A549 (cell line): ENCODE measurements around the gene DUSP14. TPM values are rescaled to one million over a fixed set of nuclear protein-coding genes. Genes with fewer than 3 reads are reported as not detected.
A peak's percentile ranks its signal among the peaks of the same experiment; 100 is the strongest.

Experiments
- ATAC-seq, 2 experiments: fragments of 200-7000 bp in 1 of 2; fragments of >200 bp in 1 of 2; cut with Nextera tagmentation in 1 of 2; cut with Tn5 transposase in 1 of 2; 3 replicates each; pipeline versions ENCODE4 v1.8.0 to v1.9.1; 2018 to 2020; ENCODE audit warnings: mild to moderate bottlenecking in 1 of 2, moderate library complexity in 1 of 2
- CTCF ChIA-PET: fragments of 300-600 bp; sonication (Branson Sonifier 250); formaldehyde crosslinking; extraction: SDS; loops from one replicate; lab custom pipeline; 2021; ENCODE audit warnings: antibody characterized with exemption, inconsistent platforms; lab: Yijun Ruan, JAX
- POLR2A ChIA-PET: fragments of 350-600 bp; formaldehyde crosslinking; extraction: SDS; loops from one replicate; lab custom pipeline; 2021; ENCODE audit warnings: antibody characterized with exemption, inconsistent platforms; lab: Yijun Ruan, JAX
- DNase-seq, 2 experiments: peaks; one replicate each; pipeline versions ENCODE4 v3.0.0 to v3.0.0-alpha.2; 2011 to 2016; ENCODE audit warnings: low read depth in 1 of 2, low spot score in 1 of 2
- FAIRE-seq: peaks from 2 replicates; lab custom pipeline; 2011; peaks lifted over from hg19 to GRCh38; lab: Jason Lieb, UNC
- H3K27ac ChIP-seq, 2 experiments: fragments of >200 bp; sonication (Bioruptor Twin); formaldehyde crosslinking; 3 replicates each; pipeline ENCODE4 v1.5.1; 2016 to 2017
- H3K4me1 ChIP-seq: fragments of >200 bp; sonication (Bioruptor Twin); formaldehyde crosslinking; 3 replicates; pipeline ENCODE4 v1.6.1; 2016
- H3K4me2 ChIP-seq: fragments of >200 bp; sonication (Bioruptor Twin); formaldehyde crosslinking; 3 replicates; pipeline ENCODE4 v1.6.1; 2016
- H3K4me3 ChIP-seq: fragments of >200 bp; sonication (Bioruptor Twin); formaldehyde crosslinking; 3 replicates; pipeline ENCODE4 v1.5.1; 2016
- H3K9me3 ChIP-seq: fragments of >200 bp; sonication (Bioruptor Twin); formaldehyde crosslinking; 3 replicates; pipeline ENCODE4 v1.6.1; 2016
- BHLHE40 ChIP-seq: IDR thresholded peaks from 2 replicates; pipeline ENCODE4 v1.6.1; 2012; ENCODE audit warnings: low read depth, low read length, inconsistent platforms
- CBX2 ChIP-seq: fragments of 200-600 bp; sonication (generic); IDR thresholded peaks from 2 replicates; pipeline ENCODE4 v1.6.1; 2016; ENCODE audit warnings: low read depth, mild to moderate bottlenecking, borderline replicate concordance
- CHD4 ChIP-seq: fragments of 200-600 bp; sonication (generic); IDR thresholded peaks from 2 replicates; pipeline ENCODE4 v1.6.1; 2016; ENCODE audit warnings: antibody characterized with exemption, mild to moderate bottlenecking, borderline replicate concordance
- FOSL2 ChIP-seq, 2 experiments: fragments of 450-650 bp in 1 of 2; fragments of >200 bp in 1 of 2; sonication (Bioruptor Twin) in 1 of 2; formaldehyde crosslinking; IDR thresholded peaks; 2 replicates each; pipeline versions ENCODE4 v1.5.0 to v1.6.1; 2016 to 2020; ENCODE audit warnings: mild to moderate bottlenecking in 1 of 2, moderate library complexity in 1 of 2
- FOXS1 ChIP-seq: fragments of 250-450 bp; sonication (Bioruptor Pico); IDR thresholded peaks from 2 replicates; pipeline ENCODE4 v1.5.0; 2020; ENCODE audit warnings: mild to moderate bottlenecking, moderate library complexity
- GATA3 ChIP-seq: IDR thresholded peaks from 2 replicates; pipeline ENCODE4 v1.6.1; 2012; ENCODE audit warnings: borderline replicate concordance
- HDAC2 ChIP-seq: fragments of 200-600 bp; sonication (generic); IDR thresholded peaks from 2 replicates; pipeline ENCODE4 v1.6.1; 2016
- HOXB13 ChIP-seq: fragments of 250-450 bp; sonication (Bioruptor Pico); IDR thresholded peaks from 2 replicates; pipeline ENCODE4 v1.5.0; 2020; ENCODE audit warnings: low read depth, mild to moderate bottlenecking, moderate library complexity
- JUN ChIP-seq, 2 experiments: fragments of >200 bp; sonication (Bioruptor Twin); formaldehyde crosslinking; IDR thresholded peaks; 2 replicates in 1 of 2; 3 replicates in 1 of 2; pipeline ENCODE4 v1.6.1; 2016 to 2017
- JUNB ChIP-seq: fragments of >200 bp; sonication (Bioruptor Twin); formaldehyde crosslinking; IDR thresholded peaks from 2 replicates; pipeline ENCODE4 v1.6.1; 2016
- KDM1A ChIP-seq: fragments of 200-600 bp; sonication (generic); IDR thresholded peaks from 2 replicates; pipeline ENCODE4 v1.6.1; 2016; ENCODE audit warnings: low read depth, mild to moderate bottlenecking
- MAFK ChIP-seq: fragments of 450-650 bp; IDR thresholded peaks from 2 replicates; pipeline ENCODE4 v1.6.1; 2014; ENCODE audit not compliant: partially characterized antibody
- MYC ChIP-seq: IDR thresholded peaks from 2 replicates; pipeline ENCODE4 v1.6.1; 2012; ENCODE audit warnings: mild to moderate bottlenecking, inconsistent platforms, low read length, improper control_type of control experiment, borderline replicate concordance
- NR3C1 ChIP-seq: fragments of >200 bp; sonication (Bioruptor Twin); formaldehyde crosslinking; IDR thresholded peaks from 3 replicates; pipeline ENCODE4 v1.6.1; 2017
- POLR2A ChIP-seq: IDR thresholded peaks from 2 replicates; pipeline ENCODE4 v1.6.1; 2012; ENCODE audit warnings: mild to moderate bottlenecking, low read length
- RNF2 ChIP-seq: fragments of 200-600 bp; sonication (generic); IDR thresholded peaks from 2 replicates; pipeline ENCODE4 v1.6.1; 2016; ENCODE audit warnings: low read depth, mild to moderate bottlenecking, antibody characterized with exemption, moderate library complexity, borderline replicate concordance
- SMC3 ChIP-seq: fragments of >200 bp; sonication (Bioruptor Twin); formaldehyde crosslinking; IDR thresholded peaks from 3 replicates; pipeline ENCODE4 v1.6.1; 2018; ENCODE audit warnings: inconsistent platforms
- SREBF2 ChIP-seq: fragments of 450-650 bp; IDR thresholded peaks from 2 replicates; pipeline ENCODE4 v1.6.1; 2014; ENCODE audit warnings: mild to moderate bottlenecking, moderate library complexity
- ZNF302 ChIP-seq: fragments of 250-450 bp; sonication (Bioruptor Pico); IDR thresholded peaks from 2 replicates; pipeline ENCODE4 v1.9.0; 2021; ENCODE audit warnings: inconsistent platforms, mild to moderate bottlenecking, moderate library complexity
- ZSCAN20 ChIP-seq: fragments of 250-450 bp; sonication (Bioruptor Pico); IDR thresholded peaks from 2 replicates; pipeline ENCODE4 v1.8.0; 2022; ENCODE audit warnings: mild to moderate bottlenecking, moderate library complexity
- WGBS: methylation state at CpG from one replicate; pipeline ENCODE4 v1.1.6; 2017; ENCODE audit errors: missing lambda C conversion rate; 5-methylcytosine and 5-hydroxymethylcytosine counted together
- polyA plus RNA-seq, 4 experiments: library from polyadenylated mRNA; depleted of rRNA in 3 of 4; stranded (reverse); fragments of >200 nt; fragmentation: RNase III in 1 of 4; extraction: RNeasy Plus Mini Kit Qiagen cat#74134 plus additional on column Dnase treatment in 1 of 4; gene quantifications; 2 replicates in 3 of 4; 3 replicates in 1 of 4; pipeline ENCODE4 v1.2.3, GENCODE V29; 2011 to 2017
- TF ChIP-seq, protein P1 (sequence below): fragments of 250-450 bp; sonication (Bioruptor Pico); IDR thresholded peaks from 2 replicates; pipeline ENCODE4 v1.5.0; 2021; ENCODE audit warnings: mild to moderate bottlenecking, moderate library complexity, borderline replicate concordance
- TF ChIP-seq, protein P2 (sequence below): IDR thresholded peaks from 2 replicates; pipeline ENCODE4 v1.6.1; 2012
- TF ChIP-seq, protein P3 (sequence below): fragments of >200 bp; sonication (Bioruptor Twin); formaldehyde crosslinking; IDR thresholded peaks from 3 replicates; pipeline ENCODE4 v1.5.1; 2016
- TF ChIP-seq, protein P4 (sequence below): fragments of 450-650 bp; IDR thresholded peaks from 2 replicates; pipeline ENCODE4 v1.6.1; 2014; ENCODE audit warnings: antibody characterized with exemption

DUSP14 gene
- polyA plus RNA-seq, 2 of the 4 experiments (the other 2 are of a cell fraction) = 32.7 to 35.5 TPM

DNA sequence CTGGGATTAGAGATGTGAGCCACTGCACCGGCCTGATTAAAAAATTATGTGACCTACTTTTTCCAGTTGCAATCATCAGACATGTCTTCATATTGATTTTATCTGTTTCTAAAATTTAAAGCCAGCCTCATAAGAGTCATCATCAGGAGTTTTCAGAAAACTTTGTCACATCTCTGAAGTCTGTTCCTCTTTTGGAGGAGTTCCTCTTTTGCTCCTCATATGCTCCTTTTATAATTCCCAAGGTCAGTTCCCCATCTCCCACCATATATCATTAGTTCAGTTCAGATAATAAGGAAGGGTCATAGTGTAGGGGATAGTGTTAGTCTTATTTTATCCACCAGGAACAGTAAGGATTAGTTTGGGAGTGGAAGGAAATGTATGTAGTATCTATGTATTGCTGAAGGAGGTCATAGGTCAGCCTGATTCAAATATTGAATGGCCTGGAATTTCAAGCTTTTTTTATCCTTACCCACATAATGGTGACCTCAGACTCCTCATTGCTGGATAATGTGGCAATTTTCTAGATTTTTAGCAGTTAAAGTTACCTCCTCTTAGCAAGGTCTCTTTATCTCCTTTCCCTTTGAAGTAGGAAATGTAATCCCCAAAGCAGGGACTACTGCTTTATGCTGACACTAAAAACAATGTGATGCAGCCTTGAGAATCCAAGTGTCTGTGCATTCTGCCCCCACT is 13.8 kb upstream of the DUSP14 start:
- Histone ChIP-seq H3K27ac (peak overlapping the region in 1 of 2 experiments; percentile 29; a peak in 2 of 6 replicates), H3K4me2 (peak overlapping the region; percentile 19; the same call in 1 of the 3 replicates), H3K9me3 (no peaks in the 10 kb centered on the region), H3K4me1 (peaks cover 14% of the 10 kb centered on the region), H3K4me3 (no peak overlapping the region)
- ChIA-PET CTCF (interaction anchor here (1.0 kb wide), 1 partner anchor 95 kb away, joined by 3 read pairs; no protein-coding TSS in a partner anchor), POLR2A (no interaction called here)
- no peak for FAIRE-seq
- 95% methylated on average over 1 of the region's 1 CpG for WGBS
- no peak; a peak in 1 of 6 replicates for ATAC-seq
- TF ChIP-seq MYC = no peak
- TF ChIP-seq RNF2 = no peak
- no peak for TF ChIP-seq KDM1A
- DNase-seq = no peak

DNA sequence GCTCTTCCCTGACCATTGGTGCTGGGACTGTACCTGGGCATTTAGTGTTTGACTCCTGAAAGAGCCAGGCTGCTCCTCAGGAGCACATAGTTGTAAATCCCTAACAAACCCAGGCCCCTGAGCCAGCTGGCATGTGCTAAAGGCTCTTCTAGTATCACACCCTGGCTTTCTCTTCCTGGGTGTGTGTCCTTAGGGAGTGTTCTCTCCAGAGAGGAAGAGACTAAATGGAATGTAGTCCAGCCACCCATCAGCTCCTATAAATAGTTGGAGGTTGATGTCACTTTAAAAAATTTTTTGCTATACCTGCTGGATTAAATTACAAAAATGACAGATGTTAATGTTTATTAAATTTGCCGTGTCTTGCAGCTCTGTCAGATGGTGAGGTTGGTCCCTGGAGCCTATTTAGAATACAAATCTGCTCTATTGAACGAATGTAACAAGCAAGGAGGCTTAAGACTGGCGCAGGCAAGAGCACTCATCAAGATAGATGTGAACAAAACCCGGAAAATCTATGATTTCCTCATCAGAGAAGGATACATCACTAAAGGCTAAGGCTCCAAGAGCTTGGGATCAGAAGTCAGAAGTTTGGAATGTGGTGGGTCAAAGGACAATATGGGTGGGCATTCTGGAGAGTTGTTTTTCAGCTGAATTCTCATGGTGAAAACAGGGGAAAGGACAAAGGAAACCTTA is 13.1 kb upstream of the DUSP14 start:
- POLR2A ChIA-PET = interaction anchor here (0.6 to 1.9 kb wide), 3 partner anchors 10 to 125 kb away, joined by 3 to 7 read pairs (median 5); no protein-coding TSS in a partner anchor
- H3K4me3 ChIP-seq = no peak overlapping the region
- TF ChIP-seq, protein P1, sequence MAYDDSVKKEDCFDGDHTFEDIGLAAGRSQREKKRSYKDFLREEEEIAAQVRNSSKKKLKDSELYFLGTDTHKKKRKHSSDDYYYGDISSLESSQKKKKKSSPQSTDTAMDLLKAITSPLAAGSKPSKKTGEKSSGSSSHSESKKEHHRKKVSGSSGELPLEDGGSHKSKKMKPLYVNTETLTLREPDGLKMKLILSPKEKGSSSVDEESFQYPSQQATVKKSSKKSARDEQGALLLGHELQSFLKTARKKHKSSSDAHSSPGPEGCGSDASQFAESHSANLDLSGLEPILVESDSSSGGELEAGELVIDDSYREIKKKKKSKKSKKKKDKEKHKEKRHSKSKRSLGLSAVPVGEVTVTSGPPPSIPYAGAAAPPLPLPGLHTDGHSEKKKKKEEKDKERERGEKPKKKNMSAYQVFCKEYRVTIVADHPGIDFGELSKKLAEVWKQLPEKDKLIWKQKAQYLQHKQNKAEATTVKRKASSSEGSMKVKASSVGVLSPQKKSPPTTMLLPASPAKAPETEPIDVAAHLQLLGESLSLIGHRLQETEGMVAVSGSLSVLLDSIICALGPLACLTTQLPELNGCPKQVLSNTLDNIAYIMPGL (CRISPR knock-in tag) = no peak
- TF ChIP-seq SMC3 (no peak), HOXB13 (CRISPR knock-in tag) (no peak), GATA3 (no peak), ZNF302 (CRISPR knock-in tag) (no peak), FOSL2 (IDR thresholded peaks at IDR 0.05) (no peak), FOSL2 (CRISPR knock-in tag; IDR thresholded peaks at IDR 0.05) (no peak), HDAC2 (no peak)
- no peaks in the 10 kb centered on the region for H3K9me3 ChIP-seq
- DNase-seq = peak in 1 of 2 experiments; percentile 35
- CTCF ChIA-PET = interaction anchor here (0.5 to 1.1 kb wide), 6 partner anchors 9 to 163 kb away, joined by 3 to 4 read pairs (median 4); no protein-coding TSS in a partner anchor
- H3K4me1 ChIP-seq = peaks cover 14% of the 10 kb centered on the region
- 63% methylated on average over 4 of the region's 4 CpGs for WGBS
- peak overlapping the region; percentile 19; the same call in 1 of the 3 replicates for H3K4me2 ChIP-seq
- peak overlapping the region in 1 of 2 experiments; percentile 29; a peak in 2 of 6 replicates for H3K27ac ChIP-seq
- FAIRE-seq = no peak
- peak in 1 of 2 experiments; percentile 76; a peak in 3 of 6 replicates for ATAC-seq

DNA sequence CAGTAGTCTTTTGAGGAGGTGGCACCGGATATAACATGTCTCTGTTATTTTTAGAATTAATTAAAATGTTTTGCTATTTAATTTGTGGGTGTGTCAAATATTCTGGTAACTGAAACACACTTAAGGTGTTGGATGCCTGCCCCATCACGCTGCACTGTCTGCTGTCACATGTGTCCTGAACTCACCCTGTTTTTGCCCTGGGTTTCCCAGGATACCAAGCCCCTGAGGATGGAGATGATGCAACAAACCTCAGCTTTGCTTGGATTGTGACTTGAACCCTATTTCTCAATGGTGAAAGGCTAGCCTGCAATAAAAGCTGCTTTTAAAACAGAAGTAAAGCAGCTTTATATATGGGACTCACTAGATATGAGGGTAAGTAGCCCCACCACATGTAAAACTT is 11.5 kb upstream of the DUSP14 start:
- Histone ChIP-seq H3K9me3 (no peaks in the 10 kb centered on the region), H3K27ac (no peak overlapping the region), H3K4me3 (no peak overlapping the region), H3K4me1 (peaks cover 19% of the 10 kb centered on the region), H3K4me2 (no peak overlapping the region)
- WGBS = 85% methylated on average over 2 of the region's 2 CpGs
- ATAC-seq (no peak), FAIRE-seq (no peak), DNase-seq (no peak)
- TF ChIP-seq ZNF302 (CRISPR knock-in tag) = no peak
- TF ChIP-seq JUN (IDR thresholded peaks at IDR 0.05) = no peak
- POLR2A ChIA-PET = interaction anchor here (1.9 kb wide), 1 partner anchor 10 kb away, joined by 5 read pairs; no protein-coding TSS in a partner anchor
- CTCF ChIA-PET = interaction anchor here (1.0 to 1.2 kb wide), 2 partner anchors 40 to 42 kb away, joined by 3 to 4 read pairs; no protein-coding TSS in a partner anchor

DNA sequence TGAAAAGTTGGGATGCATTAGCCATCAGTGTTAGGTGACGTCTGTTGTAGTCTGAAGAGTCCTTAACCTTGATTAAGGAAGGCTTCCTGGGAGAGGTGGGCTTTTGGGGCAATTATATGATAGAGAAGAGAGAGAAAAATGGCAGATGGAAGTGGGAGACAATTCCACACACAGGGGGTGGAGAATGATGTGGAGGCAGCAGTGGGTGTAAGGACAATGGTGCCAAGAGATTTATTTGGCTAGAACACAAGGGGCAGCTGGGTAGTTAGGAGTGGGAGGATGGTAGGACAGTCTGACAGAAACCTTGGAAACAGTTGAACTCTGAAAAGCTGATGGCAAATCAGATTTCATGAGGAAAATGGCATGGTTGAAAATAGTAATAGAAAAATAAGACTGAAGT is 10.7 kb upstream of the DUSP14 start:
- ATAC-seq (no peak), DNase-seq (no peak), FAIRE-seq (no peak)
- CTCF ChIA-PET = interaction anchor here (1.2 to 1.4 kb wide), 3 partner anchors 9 to 43 kb away, joined by 3 to 7 read pairs (median 3); no protein-coding TSS in a partner anchor
- H3K4me3 ChIP-seq = no peak overlapping the region
- no peak overlapping the region for H3K4me2 ChIP-seq
- WGBS = 96% methylated on average over 1 of the region's 1 CpG
- no peaks in the 10 kb centered on the region for H3K9me3 ChIP-seq
- H3K4me1 ChIP-seq = peaks cover 27% of the 10 kb centered on the region
- TF ChIP-seq MAFK (no peak), KDM1A (no peak), ZSCAN20 (no peak), POLR2A (no peak), JUNB (no peak), CHD4 (no peak), HOXB13 (CRISPR knock-in tag) (no peak), BHLHE40 (no peak), NR3C1 (no peak), CBX2 (no peak), FOXS1 (CRISPR knock-in tag) (no peak), SREBF2 (no peak)
- TF ChIP-seq, protein P2, sequence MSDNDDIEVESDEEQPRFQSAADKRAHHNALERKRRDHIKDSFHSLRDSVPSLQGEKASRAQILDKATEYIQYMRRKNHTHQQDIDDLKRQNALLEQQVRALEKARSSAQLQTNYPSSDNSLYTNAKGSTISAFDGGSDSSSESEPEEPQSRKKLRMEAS = no peak
- TF ChIP-seq, protein P3, sequence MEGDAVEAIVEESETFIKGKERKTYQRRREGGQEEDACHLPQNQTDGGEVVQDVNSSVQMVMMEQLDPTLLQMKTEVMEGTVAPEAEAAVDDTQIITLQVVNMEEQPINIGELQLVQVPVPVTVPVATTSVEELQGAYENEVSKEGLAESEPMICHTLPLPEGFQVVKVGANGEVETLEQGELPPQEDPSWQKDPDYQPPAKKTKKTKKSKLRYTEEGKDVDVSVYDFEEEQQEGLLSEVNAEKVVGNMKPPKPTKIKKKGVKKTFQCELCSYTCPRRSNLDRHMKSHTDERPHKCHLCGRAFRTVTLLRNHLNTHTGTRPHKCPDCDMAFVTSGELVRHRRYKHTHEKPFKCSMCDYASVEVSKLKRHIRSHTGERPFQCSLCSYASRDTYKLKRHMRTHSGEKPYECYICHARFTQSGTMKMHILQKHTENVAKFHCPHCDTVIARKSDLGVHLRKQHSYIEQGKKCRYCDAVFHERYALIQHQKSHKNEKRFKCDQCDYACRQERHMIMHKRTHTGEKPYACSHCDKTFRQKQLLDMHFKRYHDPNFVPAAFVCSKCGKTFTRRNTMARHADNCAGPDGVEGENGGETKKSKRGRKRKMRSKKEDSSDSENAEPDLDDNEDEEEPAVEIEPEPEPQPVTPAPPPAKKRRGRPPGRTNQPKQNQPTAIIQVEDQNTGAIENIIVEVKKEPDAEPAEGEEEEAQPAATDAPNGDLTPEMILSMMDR = no peak
- TF ChIP-seq, protein P4, sequence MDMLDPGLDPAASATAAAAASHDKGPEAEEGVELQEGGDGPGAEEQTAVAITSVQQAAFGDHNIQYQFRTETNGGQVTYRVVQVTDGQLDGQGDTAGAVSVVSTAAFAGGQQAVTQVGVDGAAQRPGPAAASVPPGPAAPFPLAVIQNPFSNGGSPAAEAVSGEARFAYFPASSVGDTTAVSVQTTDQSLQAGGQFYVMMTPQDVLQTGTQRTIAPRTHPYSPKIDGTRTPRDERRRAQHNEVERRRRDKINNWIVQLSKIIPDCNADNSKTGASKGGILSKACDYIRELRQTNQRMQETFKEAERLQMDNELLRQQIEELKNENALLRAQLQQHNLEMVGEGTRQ = no peak
- POLR2A ChIA-PET = interaction anchor here (0.6 kb wide), 1 partner anchor 53 kb away, joined by 6 read pairs; no protein-coding TSS in a partner anchor
- H3K27ac ChIP-seq = no peak overlapping the region
